Activated T-cell treated with anti-CD3 and anti-CD28 coated beads, Interleukin-2, amount 50 U/mL, for 4 hours (primary cell): Measurements from ENCODE around the gene PACRGL. TPM values are rescaled to one million over a fixed set of nuclear protein-coding genes. Genes with fewer than 3 reads are reported as not detected.

Source experiments
- ATAC-seq, 2 donors: fragments of 200-7000 bp; cut with Tn5 transposase; one replicate each; pipeline ENCODE4 v1.10.0; 2021
- DNase-seq: peaks from one replicate; pipeline ENCODE4 v3.0.0-alpha.2; 2020
- H3K27me3 Mint-ChIP-seq: one replicate; pipeline ENCODE4 v1.8.0; 2021; ENCODE audit warnings: low read depth, mixed read lengths
- H3K36me3 Mint-ChIP-seq: one replicate; pipeline ENCODE4 v1.8.0; 2022; ENCODE audit warnings: mixed read lengths; ENCODE audit not compliant: insufficient read depth
- H3K4me1 Mint-ChIP-seq: one replicate; pipeline ENCODE4 v1.8.0; 2021; ENCODE audit warnings: low read depth, mixed read lengths
- H3K4me3 Mint-ChIP-seq: one replicate; pipeline ENCODE4 v1.8.0; 2021; ENCODE audit warnings: mild to moderate bottlenecking, moderate library complexity, mixed read lengths
- H3K9me3 Mint-ChIP-seq: one replicate; pipeline ENCODE4 v1.8.0; 2021; ENCODE audit warnings: mixed read lengths
- total RNA-seq, 3 donors: library from RNA; stranded (reverse); gene quantifications; one replicate each; pipeline ENCODE4 v1.2.1, GENCODE V29; 2021

Gene PACRGL
- 10 to 100 TPM; 12.7 to 16.0 (median 16.0) TPM for total RNA-seq

- Mint-ChIP-seq H3K4me3 (peak within 1 kb of the TSS; percentile 92), H3K27me3 (no peaks in the 10 kb centered on the region), H3K36me3 (peaks cover 13% of the 10 kb centered on the region), H3K4me1 (peaks cover 29% of the 10 kb centered on the region), H3K9me3 (no peaks in the 10 kb centered on the region)
- DNase-seq, result peak; percentile 90
- ATAC-seq, result peak; percentile 100
Observed at GRCh38 chr4:20700007-20700761, at the start of gene PACRGL. Gene PACRGL, plus strand, starts transcription at chr4:20700458. Its CDS starts 4,024 bp downstream, at chr4:20704482.

- no peak for DNase-seq
- H3K4me3 Mint-ChIP-seq, result no peak overlapping the region
- H3K4me1 Mint-ChIP-seq, result no peaks in the 10 kb centered on the region
- H3K36me3 Mint-ChIP-seq, result no peaks in the 10 kb centered on the region
- no peak for ATAC-seq
- H3K9me3 Mint-ChIP-seq, result no peaks in the 10 kb centered on the region
- peaks cover 7% of the 10 kb centered on the region for H3K27me3 Mint-ChIP-seq
Observed at GRCh38 chr4:20652226-20652885, 47.9 kb upstream of the PACRGL start.

GRCh38 chr4:20658456-20658855 lies 41.8 kb upstream of the PACRGL start:
- no peak for ATAC-seq
- DNase-seq, result no peak
- no peaks in the 10 kb centered on the region for H3K36me3 Mint-ChIP-seq
- no peaks in the 10 kb centered on the region for H3K4me1 Mint-ChIP-seq
- H3K27me3 Mint-ChIP-seq, result peaks cover 2% of the 10 kb centered on the region
- H3K4me3 Mint-ChIP-seq, result no peak overlapping the region
- H3K9me3 Mint-ChIP-seq, result no peaks in the 10 kb centered on the region

- DNase-seq (no peak), ATAC-seq (no peak)
- Mint-ChIP-seq H3K36me3 (no peaks in the 10 kb centered on the region), H3K4me1 (no peaks in the 10 kb centered on the region), H3K4me3 (no peak overlapping the region), H3K9me3 (no peaks in the 10 kb centered on the region), H3K27me3 (no peaks in the 10 kb centered on the region)
Observed at GRCh38 chr4:20662851-20663250, 37.4 kb upstream of the PACRGL start.

GRCh38 chr4:20666012-20666860 lies 34.0 kb upstream of the PACRGL start:
- Mint-ChIP-seq H3K4me3 (no peak overlapping the region), H3K36me3 (no peaks in the 10 kb centered on the region), H3K9me3 (no peaks in the 10 kb centered on the region), H3K4me1 (no peaks in the 10 kb centered on the region), H3K27me3 (peaks cover under 1% of the 10 kb centered on the region)
- no peak for DNase-seq
- no peak for ATAC-seq

GRCh38 chr4:20672262-20672661 lies 28.0 kb upstream of the PACRGL start:
- Mint-ChIP-seq H3K27me3 (peaks cover 23% of the 10 kb centered on the region), H3K4me3 (no peak overlapping the region), H3K4me1 (no peaks in the 10 kb centered on the region), H3K36me3 (no peaks in the 10 kb centered on the region), H3K9me3 (no peaks in the 10 kb centered on the region)
- ATAC-seq, result no peak
- no peak for DNase-seq

- no peak overlapping the region for H3K4me3 Mint-ChIP-seq
- H3K4me1 Mint-ChIP-seq, result no peaks in the 10 kb centered on the region
- no peak for ATAC-seq
- no peak for DNase-seq
- no peaks in the 10 kb centered on the region for H3K36me3 Mint-ChIP-seq
- H3K9me3 Mint-ChIP-seq, result no peaks in the 10 kb centered on the region
- H3K27me3 Mint-ChIP-seq, result peaks cover 26% of the 10 kb centered on the region
Observed at GRCh38 chr4:20675786-20676185, 24.5 kb upstream of the PACRGL start.

GRCh38 chr4:20676501-20677197 lies 23.6 kb upstream of the PACRGL start:
- DNase-seq (no peak), ATAC-seq (no peak)
- H3K9me3 Mint-ChIP-seq, result no peaks in the 10 kb centered on the region
- no peak overlapping the region for H3K4me3 Mint-ChIP-seq
- H3K27me3 Mint-ChIP-seq, result peaks cover 24% of the 10 kb centered on the region
- no peaks in the 10 kb centered on the region for H3K4me1 Mint-ChIP-seq
- H3K36me3 Mint-ChIP-seq, result no peaks in the 10 kb centered on the region

GRCh38 chr4:20678400-20678799 lies 21.9 kb upstream of the PACRGL start:
- no peaks in the 10 kb centered on the region for H3K36me3 Mint-ChIP-seq
- peaks cover 17% of the 10 kb centered on the region for H3K27me3 Mint-ChIP-seq
- H3K4me3 Mint-ChIP-seq, result no peak overlapping the region
- DNase-seq, result no peak
- no peaks in the 10 kb centered on the region for H3K9me3 Mint-ChIP-seq
- H3K4me1 Mint-ChIP-seq, result no peaks in the 10 kb centered on the region
- ATAC-seq, result no peak

GRCh38 chr4:20679951-20680350 lies 20.3 kb upstream of the PACRGL start:
- no peak for ATAC-seq
- Mint-ChIP-seq H3K9me3 (no peaks in the 10 kb centered on the region), H3K4me1 (no peaks in the 10 kb centered on the region), H3K4me3 (no peak overlapping the region), H3K27me3 (peaks cover 8% of the 10 kb centered on the region), H3K36me3 (no peaks in the 10 kb centered on the region)
- no peak for DNase-seq

GRCh38 chr4:20680736-20681135 lies 19.5 kb upstream of the PACRGL start:
- no peak for DNase-seq
- Mint-ChIP-seq H3K36me3 (no peaks in the 10 kb centered on the region), H3K4me3 (no peak overlapping the region), H3K4me1 (no peaks in the 10 kb centered on the region), H3K9me3 (no peaks in the 10 kb centered on the region), H3K27me3 (peaks cover 8% of the 10 kb centered on the region)
- ATAC-seq, result no peak

- peaks cover 8% of the 10 kb centered on the region for H3K27me3 Mint-ChIP-seq
- no peaks in the 10 kb centered on the region for H3K4me1 Mint-ChIP-seq
- ATAC-seq (no peak), DNase-seq (no peak)
- H3K36me3 Mint-ChIP-seq, result no peaks in the 10 kb centered on the region
- H3K9me3 Mint-ChIP-seq, result no peaks in the 10 kb centered on the region
- H3K4me3 Mint-ChIP-seq, result no peak overlapping the region
Observed at GRCh38 chr4:20681271-20681670, 19.0 kb upstream of the PACRGL start.

GRCh38 chr4:20682853-20683252 lies 17.4 kb upstream of the PACRGL start:
- ATAC-seq (no peak), DNase-seq (no peak)
- Mint-ChIP-seq H3K4me1 (no peaks in the 10 kb centered on the region), H3K9me3 (no peaks in the 10 kb centered on the region), H3K36me3 (no peaks in the 10 kb centered on the region), H3K27me3 (peaks cover 6% of the 10 kb centered on the region), H3K4me3 (no peak overlapping the region)

GRCh38 chr4:20683766-20684165 lies 16.5 kb upstream of the PACRGL start:
- Mint-ChIP-seq H3K27me3 (peaks cover 2% of the 10 kb centered on the region), H3K36me3 (no peaks in the 10 kb centered on the region), H3K4me1 (no peaks in the 10 kb centered on the region), H3K4me3 (no peak overlapping the region), H3K9me3 (no peaks in the 10 kb centered on the region)
- no peak for DNase-seq
- ATAC-seq, result no peak
